CD14-positive monocyte (primary cell): ENCODE results near the gene SYCP2L. TPM values are rescaled to one million over a fixed set of nuclear protein-coding genes. Genes with fewer than 3 reads are reported as not detected.

ENCODE experiments used
- DNase-seq, 3 donors: peaks; one replicate each; pipeline ENCODE4 v3.0.0-alpha.2; 2011 to 2022
- H2AFZ ChIP-seq: 2 replicates; pipeline ENCODE4 v1.6.0; 2012; ENCODE audit warnings: mild to moderate bottlenecking, low read depth, low read length, inconsistent platforms; ENCODE audit not compliant: insufficient read depth, poor library complexity, severe bottlenecking
- H3K27ac ChIP-seq, 2 donors: 1 replicate in 1 of 2; 2 replicates in 1 of 2; pipeline ENCODE4 v1.5.1; 2012 to 2013; ENCODE audit warnings: low read length in 2 of 2, control low read depth in 1 of 2, inconsistent platforms in 1 of 2, low read depth in 1 of 2, mild to moderate bottlenecking in 1 of 2
- H3K27me3 ChIP-seq, 2 donors: one replicate each; pipeline versions ENCODE4 v1.6.0 to v1.6.1; 2011 to 2013; ENCODE audit warnings: low read length in 2 of 2; ENCODE audit not compliant: control insufficient read depth in 2 of 2, insufficient read depth in 2 of 2
- H3K36me3 ChIP-seq, 2 donors: replicated peaks in 1 of 2; 1 replicate in 1 of 2; 2 replicates in 1 of 2; pipeline versions ENCODE4 v1.5.1 to v1.6.1; 2012 to 2013; ENCODE audit warnings: low read length in 2 of 2, control low read depth in 1 of 2, inconsistent platforms in 1 of 2, mild to moderate bottlenecking in 1 of 2; ENCODE audit not compliant: insufficient read depth in 2 of 2, control insufficient read depth in 1 of 2
- H3K4me1 ChIP-seq, 2 donors: 1 replicate in 1 of 2; 2 replicates in 1 of 2; pipeline versions ENCODE4 v1.5.1 to v1.6.1; 2012 to 2013; ENCODE audit warnings: low read length in 2 of 2, control low read depth in 1 of 2, inconsistent platforms in 1 of 2, mild to moderate bottlenecking in 1 of 2, moderate library complexity in 1 of 2; ENCODE audit not compliant: insufficient read depth in 2 of 2, control insufficient read depth in 1 of 2
- H3K4me2 ChIP-seq: replicated peaks from 2 replicates; pipeline ENCODE3; 2012; ENCODE audit warnings: low read length, moderate library complexity, mild to moderate bottlenecking; ENCODE audit not compliant: poor library complexity, severe bottlenecking; ENCODE audit errors: extremely low read depth
- H3K4me3 ChIP-seq, 3 experiments: fragments of 200-600 bp in 1 of 3; sonication (generic) in 1 of 3; replicated peaks in 1 of 3; 1 replicate in 2 of 3; 2 replicates in 1 of 3; pipeline ENCODE4 v1.5.1; 2011 to 2013; ENCODE audit warnings: low read length in 3 of 3, mild to moderate bottlenecking in 3 of 3, control low read depth in 2 of 3, low read depth in 2 of 3, inconsistent platforms in 1 of 3, moderate library complexity in 1 of 3
- H3K79me2 ChIP-seq: 2 replicates; pipeline ENCODE4 v1.6.0; 2012; ENCODE audit warnings: mild to moderate bottlenecking, control low read depth, inconsistent platforms, low read length, moderate library complexity; ENCODE audit not compliant: insufficient read depth
- H3K9ac ChIP-seq: 2 replicates; pipeline ENCODE4 v1.6.0; 2017; ENCODE audit warnings: low read length, mild to moderate bottlenecking; ENCODE audit not compliant: insufficient read depth, poor library complexity, severe bottlenecking
- H3K9me3 ChIP-seq, 2 donors: replicated peaks in 1 of 2; 1 replicate in 1 of 2; 2 replicates in 1 of 2; pipeline versions ENCODE4 v1.5.1 to v1.6.1; 2012 to 2013; ENCODE audit warnings: low read length in 2 of 2, control low read depth in 1 of 2; ENCODE audit not compliant: control insufficient read depth in 1 of 2, insufficient read depth in 1 of 2
- H4K20me1 ChIP-seq: 2 replicates; pipeline ENCODE4 v1.6.0; 2012; ENCODE audit warnings: mild to moderate bottlenecking, low read length, control low read depth, moderate library complexity; ENCODE audit not compliant: insufficient read depth
- H3K27ac Mint-ChIP-seq, 7 donors: one replicate each; pipeline ENCODE4 v1.8.0; 2020; ENCODE audit warnings: mild to moderate bottlenecking in 7 of 7, mixed read lengths in 7 of 7, moderate library complexity in 6 of 7, inconsistent platforms in 2 of 7
- H3K27me3 Mint-ChIP-seq, 3 donors: one replicate each; pipeline ENCODE4 v1.8.0; 2021 to 2022; ENCODE audit warnings: low read depth in 3 of 3, mild to moderate bottlenecking in 3 of 3, mixed read lengths in 3 of 3, moderate library complexity in 3 of 3, inconsistent platforms in 1 of 3
- H3K36me3 Mint-ChIP-seq, 2 donors: one replicate each; pipeline ENCODE4 v1.8.0; 2020; ENCODE audit warnings: mixed read lengths in 2 of 2, inconsistent platforms in 1 of 2, mild to moderate bottlenecking in 1 of 2
- H3K4me1 Mint-ChIP-seq: one replicate; pipeline ENCODE4 v1.8.0; 2020; ENCODE audit warnings: mild to moderate bottlenecking, mixed read lengths
- H3K4me3 Mint-ChIP-seq, 2 donors: one replicate each; pipeline ENCODE4 v1.8.0; 2020; ENCODE audit warnings: mild to moderate bottlenecking in 2 of 2, mixed read lengths in 2 of 2, moderate library complexity in 1 of 2
- H3K9me3 Mint-ChIP-seq, 7 donors: one replicate each; pipeline ENCODE4 v1.8.0; 2020 to 2022; ENCODE audit warnings: mixed read lengths in 7 of 7, mild to moderate bottlenecking in 6 of 7, moderate library complexity in 6 of 7, inconsistent platforms in 2 of 7
- WGBS: methylation state at CpG from one replicate; pipeline ENCODE4 v1.1.5; 2013; ENCODE audit warnings: missing lambda C conversion rate; ENCODE audit not compliant: insufficient coverage; 5-methylcytosine and 5-hydroxymethylcytosine counted together
- intact Hi-C, 2 donors: fragments of 100-400 bp; cut with micrococcal nuclease; formaldehyde crosslinking; loops; one replicate each; pipeline versions ENCODE4 v1.15.0 to v1.15.1; 2023
- polyA plus RNA-seq, 3 donors: library from polyadenylated mRNA; depleted of rRNA in 1 of 3; unstranded in 2 of 3; stranded (reverse) in 1 of 3; fragments of 300-500 nt in 2 of 3; fragments of >200 nt in 1 of 3; fragmentation: Illumina TruSeq in 2 of 3; gene quantifications; 1 replicate in 2 of 3; 2 replicates in 1 of 3; pipeline ENCODE4 v1.2.3, GENCODE V29; 2012 to 2021
- TF ChIP-seq, protein P1 (sequence below): fragments of 200-600 bp; IDR thresholded peaks from one replicate; pipeline ENCODE4 v1.8.0; 2022; ENCODE audit warnings: antibody characterized with exemption, mild to moderate bottlenecking

SYCP2L gene
- polyA plus RNA-seq, 3 donors = 0.08 TPM; not detected in 2

GRCh38 chr6:11017090-11017489 is 130.2 kb downstream of the SYCP2L start:
- H3K9ac ChIP-seq = no peak overlapping the region
- H4K20me1 ChIP-seq = no peaks in the 10 kb centered on the region
- H3K4me3 Mint-ChIP-seq = no peak overlapping the region
- H3K27me3 ChIP-seq = peaks cover 0 to 2% of the 10 kb centered on the region in 2 donors
- no peaks in the 10 kb centered on the region for H3K79me2 ChIP-seq
- no peak for DNase-seq
- no peak overlapping the region for H3K27ac ChIP-seq
- no peaks in the 10 kb centered on the region for H3K36me3 ChIP-seq
- H3K27ac Mint-ChIP-seq = no peak overlapping the region
- H3K27me3 Mint-ChIP-seq = peaks cover 4 to 12% (median 6%) of the 10 kb centered on the region in 3 donors
- no peak overlapping the region for H2AFZ ChIP-seq
- 92% methylated on average over 2 of the region's 3 CpGs for WGBS
- no peaks in the 10 kb centered on the region for H3K4me1 ChIP-seq
- H3K9me3 ChIP-seq = no peaks in the 10 kb centered on the region
- no peak overlapping the region for H3K4me2 ChIP-seq
- H3K4me1 Mint-ChIP-seq = no peaks in the 10 kb centered on the region
- intact Hi-C loops = no loop called here
- TF ChIP-seq, protein P1, sequence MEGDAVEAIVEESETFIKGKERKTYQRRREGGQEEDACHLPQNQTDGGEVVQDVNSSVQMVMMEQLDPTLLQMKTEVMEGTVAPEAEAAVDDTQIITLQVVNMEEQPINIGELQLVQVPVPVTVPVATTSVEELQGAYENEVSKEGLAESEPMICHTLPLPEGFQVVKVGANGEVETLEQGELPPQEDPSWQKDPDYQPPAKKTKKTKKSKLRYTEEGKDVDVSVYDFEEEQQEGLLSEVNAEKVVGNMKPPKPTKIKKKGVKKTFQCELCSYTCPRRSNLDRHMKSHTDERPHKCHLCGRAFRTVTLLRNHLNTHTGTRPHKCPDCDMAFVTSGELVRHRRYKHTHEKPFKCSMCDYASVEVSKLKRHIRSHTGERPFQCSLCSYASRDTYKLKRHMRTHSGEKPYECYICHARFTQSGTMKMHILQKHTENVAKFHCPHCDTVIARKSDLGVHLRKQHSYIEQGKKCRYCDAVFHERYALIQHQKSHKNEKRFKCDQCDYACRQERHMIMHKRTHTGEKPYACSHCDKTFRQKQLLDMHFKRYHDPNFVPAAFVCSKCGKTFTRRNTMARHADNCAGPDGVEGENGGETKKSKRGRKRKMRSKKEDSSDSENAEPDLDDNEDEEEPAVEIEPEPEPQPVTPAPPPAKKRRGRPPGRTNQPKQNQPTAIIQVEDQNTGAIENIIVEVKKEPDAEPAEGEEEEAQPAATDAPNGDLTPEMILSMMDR = no peak
- no peak overlapping the region for H3K4me3 ChIP-seq
- no peaks in the 10 kb centered on the region for H3K36me3 Mint-ChIP-seq
- peaks cover 0 to under 1% (median 0%) of the 10 kb centered on the region in 7 donors for H3K9me3 Mint-ChIP-seq

DNA sequence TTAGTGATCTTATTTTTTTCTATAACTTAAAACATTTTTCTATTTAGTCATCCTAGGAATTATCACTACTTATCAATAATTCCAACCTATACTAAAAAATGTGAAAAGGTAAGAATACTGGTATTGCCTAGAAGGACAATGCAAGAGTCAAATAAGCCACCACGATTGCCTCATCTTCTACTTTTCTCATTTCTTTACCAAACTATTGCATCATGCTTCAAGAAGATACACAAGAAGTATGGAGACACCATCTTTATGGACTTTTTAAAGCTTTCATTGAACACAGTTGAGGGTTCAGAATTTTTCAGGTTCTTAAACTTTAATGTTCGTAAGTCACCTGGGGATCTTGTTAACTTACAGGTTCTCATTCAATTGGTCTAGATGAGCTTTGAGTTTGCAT is 131.4 kb downstream of the SYCP2L start:
- Mint-ChIP-seq H3K36me3 (no peaks in the 10 kb centered on the region), H3K27ac (no peak overlapping the region), H3K4me3 (no peak overlapping the region), H3K27me3 (peaks cover 4 to 13% (median 6%) of the 10 kb centered on the region in 3 donors), H3K4me1 (no peaks in the 10 kb centered on the region), H3K9me3 (peaks cover 0 to 1% (median 0%) of the 10 kb centered on the region in 7 donors)
- no peak for DNase-seq
- H3K4me3 ChIP-seq = no peak overlapping the region
- no peak overlapping the region for H3K4me2 ChIP-seq
- no peak overlapping the region for H2AFZ ChIP-seq
- H3K9me3 ChIP-seq = no peaks in the 10 kb centered on the region
- intact Hi-C loops = no loop called here
- H3K79me2 ChIP-seq = no peaks in the 10 kb centered on the region
- no peak overlapping the region for H3K9ac ChIP-seq
- WGBS = 100% methylated on average over 1 of the region's 2 CpGs
- TF ChIP-seq, protein P1 = no peak
- no peak overlapping the region for H3K27ac ChIP-seq
- H3K4me1 ChIP-seq = no peaks in the 10 kb centered on the region
- no peaks in the 10 kb centered on the region for H4K20me1 ChIP-seq
- no peaks in the 10 kb centered on the region for H3K36me3 ChIP-seq
- H3K27me3 ChIP-seq = no peaks in the 10 kb centered on the region
